Mucosa of gallbladder (tissue), 1 donor: Measurements from ENCODE around the gene MAPRE2. TPM values are rescaled to one million over a fixed set of nuclear protein-coding genes. Genes with fewer than 3 reads are reported as not detected.
"Not testable (repeated sequence)": the region's sequence is repeated elsewhere in the genome, so short reads cannot be mapped to it uniquely, and the experiment has no call there.

Experiments
- DNase-seq: peaks from one replicate; pipeline ENCODE4 v3.0.0-alpha.2; 2020; ENCODE audit warnings: low spot score
- total RNA-seq: library from RNA; stranded (reverse); gene quantifications from one replicate; pipeline ENCODE4 v1.2.1, GENCODE V29; 2021
- donor health status: DM: no; HTN: no; CAD: no.

The MAPRE2 gene
- total RNA-seq, 1 donor from 2014 or later: 75.8 TPM

DNA sequence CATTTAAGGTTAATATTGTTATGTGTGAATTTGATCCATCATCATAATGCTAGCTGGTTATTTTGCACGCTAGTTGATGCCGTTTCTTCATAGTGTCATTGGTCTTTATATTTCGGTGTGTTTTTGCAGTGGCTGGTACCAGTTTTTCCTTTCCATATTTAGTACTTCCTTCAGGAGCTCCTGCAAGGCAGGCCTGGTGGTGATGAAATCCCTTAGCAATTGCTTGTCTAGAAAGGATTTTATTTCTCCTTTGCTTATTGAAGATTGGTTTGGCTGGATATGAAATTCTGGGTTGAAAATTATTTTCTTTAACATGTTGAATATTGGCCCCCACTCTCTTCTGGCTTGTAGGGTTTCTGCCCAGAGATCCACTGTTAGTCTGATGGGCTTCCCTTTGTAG lies 109.0 kb downstream of the MAPRE2 start:
- DNase-seq: not testable (repeated sequence)

- DNase-seq: no peak
Measured at GRCh38 chr18:35153609-35154272, 112.5 kb downstream of the MAPRE2 start.

DNA sequence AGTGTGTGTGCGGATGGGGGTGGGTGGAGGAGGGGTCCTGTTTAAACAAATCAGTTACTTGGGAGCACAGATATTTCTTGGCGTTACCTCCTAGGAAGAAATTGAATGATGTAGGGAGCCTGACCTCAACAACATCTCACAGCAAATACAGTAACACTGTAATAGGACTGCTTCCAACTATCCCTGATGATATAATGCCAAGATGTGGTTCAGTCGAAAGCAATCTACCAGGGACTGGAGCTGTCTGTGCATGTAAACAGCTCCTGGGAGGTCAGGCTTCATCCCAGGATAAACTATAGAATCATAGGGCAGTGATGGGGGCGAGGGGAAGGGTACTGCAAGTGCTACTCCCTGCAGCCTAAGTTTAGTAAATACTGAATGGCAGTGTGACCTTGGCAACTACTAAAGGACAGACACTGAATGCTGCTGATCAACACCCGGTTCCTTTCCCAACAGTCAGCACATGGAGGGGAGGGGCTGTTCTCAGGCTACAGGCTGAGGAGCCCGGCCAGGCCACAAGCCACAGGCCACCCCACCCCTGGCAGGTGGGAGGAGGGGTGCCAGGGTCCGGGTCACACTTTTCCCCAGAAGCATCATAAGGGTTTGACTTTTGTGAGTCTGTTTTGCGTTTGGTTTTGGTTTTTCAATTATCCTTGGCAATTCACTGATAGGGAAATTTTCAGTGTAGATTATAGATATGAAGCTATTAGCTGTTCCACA lies 114.3 kb downstream of the MAPRE2 start:
- DNase-seq: no peak

GRCh38 chr18:35157181-35157580 lies 116.0 kb downstream of the MAPRE2 start:
- DNase-seq: no peak

DNA sequence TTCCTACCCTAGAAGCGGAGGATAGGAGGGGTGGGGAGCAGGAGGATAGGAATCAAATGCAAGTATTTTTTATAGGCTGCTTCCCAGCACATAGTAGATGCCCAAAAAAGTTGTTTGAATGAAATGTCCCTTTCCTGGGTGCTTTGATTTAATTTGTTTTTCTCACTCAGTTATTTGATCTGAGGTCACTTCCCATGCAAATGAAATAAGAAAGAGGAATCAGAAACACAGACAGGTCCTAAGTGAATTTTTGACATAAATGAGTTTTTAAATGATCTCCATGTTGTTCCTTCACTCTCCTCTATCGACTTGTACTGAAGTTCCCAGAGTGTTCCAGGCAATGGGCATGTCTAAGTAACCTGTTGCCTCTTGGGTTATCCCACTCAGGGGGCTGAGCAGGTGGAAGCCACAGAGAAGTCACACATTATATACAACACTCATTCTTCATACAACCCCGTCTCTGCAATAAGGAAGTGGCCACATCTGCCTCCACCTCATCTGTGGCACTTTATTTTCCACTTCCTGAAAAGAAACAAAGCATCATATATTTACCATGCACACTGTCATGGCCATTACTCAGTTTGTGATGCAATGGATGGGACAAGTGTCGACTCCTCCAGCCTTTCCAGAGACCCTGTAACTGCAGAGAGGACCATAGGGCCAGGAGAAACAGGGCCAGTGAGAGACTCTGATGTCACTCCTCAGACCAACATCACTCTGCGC lies 117.7 kb downstream of the MAPRE2 start:
- DNase-seq: no peak

DNA sequence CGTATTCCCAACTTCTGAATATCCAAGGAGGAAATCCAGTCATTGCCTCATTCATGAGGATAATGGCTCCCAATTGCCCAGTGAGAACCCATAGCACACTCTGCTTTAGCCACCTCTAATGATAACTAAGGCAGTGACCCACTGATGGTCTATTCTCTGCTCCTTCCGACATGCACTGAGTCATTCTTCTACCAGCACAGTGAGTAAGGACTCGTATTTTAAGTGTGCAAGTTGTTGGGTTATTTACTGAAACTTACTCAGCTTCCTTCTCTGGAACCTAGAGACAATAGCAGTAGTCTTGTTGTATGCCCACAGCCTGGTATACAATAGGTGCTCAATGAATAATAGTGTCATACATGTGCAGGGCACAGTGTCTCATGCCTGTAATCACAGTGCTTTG lies 118.6 kb downstream of the MAPRE2 start:
- DNase-seq: no peak

DNA sequence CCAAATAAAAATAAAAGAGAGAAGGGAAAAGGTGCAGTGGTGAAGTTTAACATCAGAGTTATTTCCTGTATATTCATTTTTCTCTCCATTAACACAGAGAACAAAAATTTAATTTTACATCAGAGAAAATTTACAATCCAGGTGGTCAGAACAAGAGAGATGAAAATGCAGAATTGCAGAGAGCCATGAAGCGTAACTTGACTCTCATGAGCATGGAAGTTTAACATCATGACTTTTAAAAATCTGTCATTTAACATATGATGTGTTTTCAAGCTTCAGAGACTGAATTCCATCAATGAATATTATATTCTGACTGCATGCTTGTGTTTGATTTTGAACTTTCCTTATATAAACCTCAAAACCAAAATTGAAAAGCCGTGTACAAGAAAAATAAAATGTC lies 120.3 kb downstream of the MAPRE2 start:
- no peak for DNase-seq

DNA sequence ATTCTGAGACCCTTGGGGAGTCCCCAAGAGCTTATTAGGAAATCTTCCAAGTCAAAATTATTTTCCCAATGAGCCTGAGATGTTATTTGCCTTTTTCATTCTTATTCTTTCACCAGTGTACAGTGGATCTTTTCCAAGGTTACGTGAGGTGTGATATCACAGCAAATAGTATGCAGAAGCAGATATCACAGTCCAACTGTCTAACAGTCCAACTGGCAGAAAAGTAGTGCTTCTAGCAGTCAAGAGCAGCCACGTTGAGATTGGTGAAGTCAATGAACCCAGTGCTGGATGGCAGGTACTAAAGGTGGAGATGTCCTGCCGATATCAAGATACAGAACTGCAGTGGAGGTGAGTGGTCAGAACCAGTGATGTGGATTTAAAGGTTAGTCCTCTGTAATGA lies 120.7 kb downstream of the MAPRE2 start:
- DNase-seq: no peak

GRCh38 chr18:35163014-35163539 lies 121.9 kb downstream of the MAPRE2 start:
- DNase-seq: no peak

DNA sequence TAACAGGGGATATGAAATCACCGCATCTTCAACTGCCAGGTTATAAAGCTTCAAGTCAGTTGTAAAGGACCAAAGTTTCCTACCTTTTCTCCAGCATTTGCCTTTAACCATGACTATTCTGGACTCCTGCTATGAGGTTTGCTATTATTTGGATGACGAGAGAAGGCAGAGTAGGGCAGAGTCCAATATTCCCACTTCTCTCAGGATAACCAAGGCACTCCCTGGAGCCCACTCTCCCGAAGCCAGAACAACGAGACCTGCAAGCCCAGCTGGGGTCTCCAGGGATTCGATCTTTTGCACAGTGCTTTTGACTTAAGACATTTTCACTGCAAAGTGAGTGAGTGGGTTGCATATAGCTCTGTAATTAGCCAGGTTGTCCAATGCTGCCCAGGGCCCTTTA lies 122.5 kb downstream of the MAPRE2 start:
- DNase-seq: no peak

DNA sequence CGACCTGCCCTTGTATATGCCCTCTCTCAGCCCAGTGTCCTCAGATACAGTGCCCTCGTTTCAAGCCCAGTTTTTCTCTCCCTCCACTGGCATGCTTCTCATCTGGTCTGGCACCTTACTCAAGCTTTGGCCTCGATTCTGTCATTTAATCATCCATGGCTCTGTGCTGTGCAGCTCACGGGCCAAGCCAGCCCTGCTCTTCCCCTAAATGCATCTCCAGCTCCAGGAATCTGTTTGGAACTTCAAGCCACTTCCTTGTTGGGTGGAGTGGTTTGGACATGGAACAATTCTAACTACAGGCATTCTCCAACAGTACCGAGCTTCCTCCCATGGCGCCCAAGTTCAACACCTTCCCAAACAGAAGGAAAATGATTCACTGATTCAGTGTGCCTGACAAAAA lies 122.9 kb downstream of the MAPRE2 start:
- DNase-seq: no peak

GRCh38 chr18:35167332-35167731 lies 126.1 kb downstream of the MAPRE2 start:
- DNase-seq: no peak

DNA sequence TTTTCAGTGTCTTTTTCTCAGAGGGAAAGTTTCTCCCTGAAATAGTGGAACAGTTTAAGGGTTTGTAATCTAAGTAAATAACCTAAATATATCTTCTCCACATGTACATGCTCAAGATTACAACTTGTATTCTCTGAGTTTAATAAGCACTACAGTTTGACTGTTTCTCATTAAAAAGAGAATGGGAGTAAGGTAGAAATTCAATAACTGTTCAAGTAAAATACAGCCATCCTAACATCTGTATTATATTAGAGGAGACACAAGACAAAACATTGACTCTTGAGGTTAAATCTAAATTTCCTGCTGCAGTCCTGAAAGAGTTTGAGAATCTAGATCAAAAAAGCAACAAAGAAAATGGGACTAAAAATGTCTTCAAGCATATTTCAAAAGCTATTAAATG lies 126.6 kb downstream of the MAPRE2 start:
- DNase-seq: no peak

GRCh38 chr18:35170323-35170722 lies 129.1 kb downstream of the MAPRE2 start:
- DNase-seq: not testable (repeated sequence)

DNA sequence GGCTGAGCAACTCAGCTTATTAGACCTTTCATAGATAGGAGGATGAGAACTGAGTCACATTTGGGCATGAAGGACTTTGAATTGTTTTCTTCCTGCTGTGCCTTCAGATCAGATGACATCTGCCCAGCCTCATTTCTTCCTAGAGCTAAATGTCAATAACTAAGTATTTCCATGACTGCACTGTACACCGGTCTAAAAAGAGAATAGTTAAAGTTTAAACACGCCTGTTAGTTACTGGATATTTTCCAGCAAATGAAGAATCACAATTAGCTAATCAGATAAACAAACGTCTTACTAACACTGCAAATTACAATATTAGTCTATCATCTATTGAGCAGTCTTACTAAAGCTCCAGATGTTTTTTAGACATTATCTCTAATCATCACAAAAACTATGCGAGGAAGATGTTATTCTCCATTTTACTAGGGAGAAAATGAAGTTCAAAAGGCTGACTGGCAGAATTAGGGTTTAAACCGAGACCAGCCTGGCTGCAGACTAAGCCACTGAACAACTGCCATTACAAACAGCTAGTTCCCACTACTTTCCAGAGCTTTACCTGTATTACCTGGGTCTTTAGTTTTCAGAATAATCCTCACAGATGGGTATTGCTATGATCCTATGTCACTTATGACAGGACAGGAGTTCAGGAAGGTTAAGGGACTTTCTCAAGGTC lies 130.2 kb downstream of the MAPRE2 start:
- peak; percentile 62 for DNase-seq

- DNase-seq: no peak
Measured at GRCh38 chr18:35172009-35172408, 130.8 kb downstream of the MAPRE2 start.

GRCh38 chr18:35172451-35173035 lies 131.3 kb downstream of the MAPRE2 start:
- no peak for DNase-seq

DNA sequence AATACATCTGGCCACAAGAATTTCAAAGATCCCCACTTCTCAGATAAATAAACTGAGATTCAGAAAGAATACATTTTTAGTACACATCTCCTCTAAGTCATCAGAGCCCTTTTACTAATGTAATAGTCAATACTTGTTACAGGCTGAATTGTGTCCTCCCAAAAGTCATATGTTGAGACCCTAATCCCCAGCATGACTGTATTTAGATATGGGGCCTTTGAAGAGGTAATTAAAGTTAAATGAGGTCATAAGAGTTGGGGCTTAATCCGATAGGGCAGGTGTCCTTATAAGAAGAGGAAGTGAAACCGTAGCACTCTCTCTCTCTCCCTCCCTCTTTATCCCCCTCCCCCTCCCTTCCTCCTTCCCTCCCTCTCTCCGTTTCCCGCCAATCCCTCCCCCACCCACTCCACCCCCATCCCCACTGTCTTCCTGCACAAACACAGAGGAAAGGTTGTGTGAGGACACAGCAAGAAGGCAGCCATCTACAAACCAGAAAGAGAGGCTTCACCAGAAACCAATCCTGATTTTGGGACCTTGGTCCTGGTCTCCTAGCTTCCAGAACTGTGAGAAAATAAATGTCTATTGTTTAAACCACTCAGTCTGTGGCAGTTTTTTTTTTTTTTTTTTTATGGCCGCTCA lies 133.0 kb downstream of the MAPRE2 start:
- DNase-seq: no peak

DNA sequence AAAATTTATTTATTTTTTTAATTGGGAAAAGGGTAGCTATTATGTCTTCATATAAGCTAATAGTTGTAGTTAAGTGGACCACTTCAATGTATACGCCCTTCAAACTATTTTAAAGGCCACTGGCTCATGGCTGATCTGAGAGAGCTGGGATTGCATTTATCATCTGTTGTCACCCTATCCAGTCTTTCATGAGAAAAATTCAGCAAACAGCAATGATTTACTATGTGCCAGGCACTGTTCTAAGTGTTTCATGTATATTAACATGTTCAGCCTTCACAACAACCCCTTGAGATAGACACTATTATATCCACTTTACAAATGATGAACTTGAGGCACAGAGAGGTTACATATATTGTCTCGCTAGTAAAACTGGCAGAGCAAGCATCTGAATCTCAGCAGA lies 133.5 kb downstream of the MAPRE2 start:
- no peak for DNase-seq

- no peak for DNase-seq
Measured at GRCh38 chr18:35176925-35177324, 135.7 kb downstream of the MAPRE2 start.

GRCh38 chr18:35178260-35178659 lies 137.0 kb downstream of the MAPRE2 start:
- DNase-seq: no peak
